ENCODE results near the gene ZBTB7A.

The ZBTB7A gene

GRCh38 chr19:4094291-4094690 is 27.6 kb upstream of the ZBTB7A start:
- DNase-seq (ENCODE audit: low read depth in 2 of 2), result no peak

DNA sequence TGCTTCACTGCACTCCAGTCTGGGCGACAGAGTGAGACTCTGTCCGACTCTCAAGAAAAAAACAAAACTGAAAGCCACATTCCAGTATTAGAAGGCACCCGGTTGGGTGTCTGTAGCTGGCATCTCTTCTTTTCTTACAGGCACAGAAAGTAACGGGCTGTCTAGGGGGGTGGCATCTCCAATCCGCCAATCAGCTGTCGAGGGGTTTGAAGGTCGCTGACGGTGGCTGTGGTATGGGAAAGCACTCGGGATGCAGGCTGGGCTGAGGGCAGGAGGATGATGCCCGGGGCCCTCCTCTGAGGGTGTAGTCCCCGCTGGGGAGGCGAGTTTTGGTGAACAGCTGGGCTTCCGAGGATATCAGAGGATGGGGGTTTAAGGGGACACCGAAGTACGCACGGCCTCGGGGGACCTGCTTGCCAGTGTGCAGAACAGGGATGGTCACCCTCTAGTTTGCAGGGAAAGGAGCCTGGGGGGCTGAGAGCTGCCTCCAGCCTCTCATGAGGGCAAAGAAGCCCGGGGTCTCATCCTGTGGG is 27.0 kb upstream of the ZBTB7A start:
- DNase-seq (ENCODE audit: low read depth in 2 of 2), result no peak

GRCh38 chr19:4090356-4091220 is 23.9 kb upstream of the ZBTB7A start:
- DNase-seq (ENCODE audit: low read depth in 2 of 2), result no peak

DNA sequence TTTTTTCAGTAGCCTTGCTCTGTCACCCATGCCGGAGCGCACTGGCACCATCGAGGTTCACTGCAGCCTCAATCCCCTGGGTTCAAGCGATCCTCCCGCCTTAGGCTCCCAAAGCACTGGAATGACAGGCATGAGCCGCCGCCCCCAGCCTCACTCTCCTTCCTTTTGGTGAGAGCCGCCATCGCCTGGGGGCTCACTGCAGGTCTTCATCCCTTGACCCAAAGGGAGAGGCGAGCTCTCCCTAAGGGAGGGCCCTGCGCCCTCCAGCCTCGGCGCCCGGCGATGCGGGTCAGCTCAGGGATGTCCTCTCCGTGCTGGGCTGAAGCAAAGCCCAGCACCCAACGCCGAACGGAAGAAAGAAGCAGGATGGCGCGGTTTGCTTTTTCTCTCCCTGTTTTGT is 23.2 kb upstream of the ZBTB7A start:
- no peak for DNase-seq (ENCODE audit: low read depth in 2 of 2)

GRCh38 chr19:4089400-4089908 is 22.8 kb upstream of the ZBTB7A start:
- DNase-seq (ENCODE audit: low read depth in 2 of 2), result no peak

- DNase-seq (ENCODE audit: low read depth in 2 of 2), result no peak
Measured at GRCh38 chr19:4088975-4089374, 22.3 kb upstream of the ZBTB7A start.

GRCh38 chr19:4087787-4088679 is 21.3 kb upstream of the ZBTB7A start:
- no peak for DNase-seq (ENCODE audit: low read depth in 2 of 2)

DNA sequence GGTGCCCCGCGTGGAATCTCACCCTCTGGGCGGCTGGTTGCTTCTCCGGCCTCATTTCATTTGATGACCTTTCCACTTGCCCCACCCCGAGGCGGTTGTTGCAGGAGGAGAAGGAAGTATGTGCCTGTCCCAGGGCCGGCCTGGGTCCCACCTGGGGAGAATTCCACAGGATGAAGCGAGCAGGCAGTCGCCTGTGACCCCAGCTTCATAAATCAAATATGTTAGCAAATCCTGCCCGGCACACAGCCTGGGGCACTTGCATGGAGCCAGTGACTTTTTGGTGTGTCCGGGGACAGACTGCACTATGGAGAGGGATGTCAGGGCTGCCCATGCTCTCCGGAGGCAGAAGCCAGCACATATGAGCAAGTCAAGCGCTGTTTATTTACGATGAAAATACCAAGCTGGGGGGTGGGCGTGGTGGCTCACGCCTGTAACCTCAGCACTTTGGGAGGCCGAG is 19.7 kb upstream of the ZBTB7A start:
- DNase-seq (ENCODE audit: low read depth in 2 of 2), result no peak

DNA sequence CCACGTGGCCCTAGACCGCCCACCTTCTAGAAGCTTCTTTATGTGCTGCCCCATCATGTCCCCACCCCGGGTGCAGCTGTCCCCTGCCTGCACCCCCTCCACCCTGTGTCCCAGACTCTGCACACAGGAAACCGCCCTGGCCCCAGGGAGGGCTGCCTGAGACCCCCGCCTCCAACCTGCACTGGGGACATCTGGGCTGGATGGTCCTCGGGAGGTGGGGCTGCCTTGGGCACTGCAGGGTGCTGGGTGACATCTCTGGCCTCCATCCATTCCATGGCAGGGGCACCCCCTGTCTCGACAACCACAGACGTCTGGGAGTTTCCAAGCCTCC is 17.8 kb upstream of the ZBTB7A start:
- no peak for DNase-seq (ENCODE audit: low read depth in 2 of 2)

GRCh38 chr19:4083677-4084546 is 17.2 kb upstream of the ZBTB7A start:
- DNase-seq (ENCODE audit: low read depth in 2 of 2), result no peak

GRCh38 chr19:4082172-4082571 is 15.5 kb upstream of the ZBTB7A start:
- no peak for DNase-seq (ENCODE audit: low read depth in 2 of 2)

GRCh38 chr19:4081441-4082129 is 14.9 kb upstream of the ZBTB7A start:
- DNase-seq (ENCODE audit: low read depth in 2 of 2), result no peak

DNA sequence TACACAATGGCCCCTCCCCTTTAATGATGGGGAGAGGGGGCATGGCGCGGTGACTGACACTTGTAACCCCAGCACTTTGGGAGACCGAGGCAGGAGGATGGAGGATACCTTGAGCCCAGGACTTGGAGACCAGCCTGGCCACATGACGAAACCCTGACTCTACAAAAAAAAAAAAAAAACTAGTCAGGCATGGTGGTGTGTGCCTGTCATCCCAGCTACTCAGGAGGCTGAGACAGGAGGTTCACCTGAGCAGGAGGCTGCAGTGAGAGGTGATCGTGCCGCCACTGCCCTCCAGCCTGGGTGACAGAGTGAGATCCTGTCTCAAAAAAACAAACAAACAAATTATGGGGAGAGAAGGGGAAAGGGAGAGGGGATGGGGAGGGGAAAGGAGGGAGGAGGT is 13.8 kb upstream of the ZBTB7A start:
- DNase-seq (ENCODE audit: low read depth in 2 of 2), result no peak

GRCh38 chr19:4077800-4078684 is 11.3 kb upstream of the ZBTB7A start:
- DNase-seq (ENCODE audit: low read depth in 2 of 2), result no peak

DNA sequence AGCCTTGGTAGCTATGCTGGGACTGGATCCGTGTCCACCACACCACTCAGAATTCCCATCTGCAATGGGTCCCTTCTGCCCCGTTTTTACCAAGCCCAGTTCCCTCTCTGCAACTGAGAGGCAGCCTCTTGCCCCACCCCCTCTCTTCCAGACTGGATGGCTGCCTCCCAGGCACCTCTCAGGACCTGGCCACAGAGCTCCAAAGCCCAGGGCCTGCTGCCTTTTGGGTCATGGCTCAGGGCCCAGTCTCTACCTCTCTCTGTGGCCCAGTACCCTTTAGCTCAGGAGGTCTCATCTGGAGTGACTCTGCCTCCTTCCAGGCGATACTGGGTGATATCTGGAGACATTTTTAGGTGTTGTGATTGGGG is 10.3 kb upstream of the ZBTB7A start:
- no peak for DNase-seq (ENCODE audit: low read depth in 2 of 2)

DNA sequence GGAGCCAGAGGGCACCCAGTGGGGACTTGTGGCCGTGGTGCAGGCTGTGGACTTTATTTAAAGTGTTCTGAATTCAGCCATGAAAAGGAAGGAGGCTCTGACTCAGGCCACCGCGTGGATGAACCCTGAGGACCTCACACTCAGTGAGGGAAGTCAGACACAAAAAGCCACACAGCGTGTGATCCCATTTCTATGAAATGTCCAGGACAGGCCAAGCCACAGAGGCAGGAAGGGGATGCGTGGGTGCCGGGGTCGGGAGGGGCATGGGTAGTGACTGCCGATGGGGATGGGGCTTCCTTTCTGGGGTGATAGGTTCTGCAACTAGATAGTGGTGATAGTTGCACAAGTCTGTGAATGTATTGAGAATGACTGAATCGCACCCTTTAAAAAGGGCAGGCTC is 8.7 kb upstream of the ZBTB7A start:
- DNase-seq (ENCODE audit: low read depth in 2 of 2), result no peak

DNA sequence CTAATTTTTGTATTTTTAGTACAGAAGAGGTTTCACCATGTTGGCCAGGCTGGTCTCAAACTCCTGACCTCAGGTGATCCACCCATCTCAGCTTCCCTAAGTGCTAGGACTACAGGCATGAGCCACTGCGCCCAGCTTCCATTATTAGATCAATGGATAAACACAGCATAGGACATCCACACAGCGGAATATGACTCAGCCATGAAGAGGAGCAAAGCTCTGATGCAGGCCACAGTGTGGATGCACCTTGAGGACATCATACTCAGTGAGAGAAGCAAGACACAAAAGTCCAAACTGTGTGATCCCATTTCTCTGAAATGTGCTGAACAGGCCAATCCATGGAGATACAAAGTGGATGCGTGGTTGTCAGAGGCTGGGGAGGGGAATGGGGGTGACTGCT is 4.9 kb upstream of the ZBTB7A start:
- DNase-seq (ENCODE audit: low read depth in 2 of 2), result no peak

DNA sequence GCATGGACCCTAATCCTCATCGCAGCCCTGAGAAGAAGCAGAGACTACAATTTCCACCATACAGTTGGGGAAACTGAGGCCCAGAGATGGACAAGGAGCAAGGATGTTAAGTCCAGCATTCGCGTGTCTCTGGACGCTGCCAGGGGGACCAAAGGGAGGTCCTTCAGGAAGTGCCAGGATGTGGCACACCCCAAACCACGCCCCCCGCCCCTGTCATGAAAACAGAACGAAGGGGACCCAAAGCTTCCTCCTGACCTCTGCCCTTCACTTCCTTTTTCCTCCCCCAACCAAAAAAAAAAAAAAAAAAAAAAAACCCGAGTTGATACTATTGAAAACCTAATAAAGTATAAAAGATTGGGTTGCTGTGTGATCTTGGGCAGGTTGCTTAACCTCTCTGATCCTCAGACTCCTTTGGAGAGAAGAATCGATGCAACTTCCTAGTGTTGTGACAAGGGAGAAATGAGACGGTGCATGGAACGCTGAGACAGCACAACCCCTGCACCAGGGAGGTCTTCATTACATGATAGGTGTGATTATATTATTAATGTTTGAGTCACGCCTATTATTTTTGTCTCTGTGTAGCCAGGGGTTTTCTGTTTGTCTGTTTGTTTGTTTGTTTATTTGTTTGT is 2.7 kb upstream of the ZBTB7A start:
- no peak for DNase-seq (ENCODE audit: low read depth in 2 of 2)
